Coronary artery (tissue), 2 donors: ENCODE results near the gene ATXN1.

Source experiments
- DNase-seq: peaks from one replicate; pipeline ENCODE4 v3.0.0-alpha.2; 2017; ENCODE audit warnings: low spot score
- H3K27ac ChIP-seq, 2 donors: fragments of 200-600 bp; sonication (generic); one replicate each; pipeline ENCODE4 v1.5.1; 2016 to 2019
- H3K4me3 ChIP-seq: fragments of 200-600 bp; sonication (generic); 2 replicates; pipeline ENCODE4 v1.5.1; 2016; ENCODE audit warnings: mild to moderate bottlenecking, moderate library complexity
- TF ChIP-seq, protein P1 (sequence below): fragments of 200-600 bp; sonication (generic); IDR thresholded peaks from one replicate; pipeline ENCODE4 v1.5.1; 2019; ENCODE audit warnings: antibody characterized with exemption

Gene ATXN1

DNA sequence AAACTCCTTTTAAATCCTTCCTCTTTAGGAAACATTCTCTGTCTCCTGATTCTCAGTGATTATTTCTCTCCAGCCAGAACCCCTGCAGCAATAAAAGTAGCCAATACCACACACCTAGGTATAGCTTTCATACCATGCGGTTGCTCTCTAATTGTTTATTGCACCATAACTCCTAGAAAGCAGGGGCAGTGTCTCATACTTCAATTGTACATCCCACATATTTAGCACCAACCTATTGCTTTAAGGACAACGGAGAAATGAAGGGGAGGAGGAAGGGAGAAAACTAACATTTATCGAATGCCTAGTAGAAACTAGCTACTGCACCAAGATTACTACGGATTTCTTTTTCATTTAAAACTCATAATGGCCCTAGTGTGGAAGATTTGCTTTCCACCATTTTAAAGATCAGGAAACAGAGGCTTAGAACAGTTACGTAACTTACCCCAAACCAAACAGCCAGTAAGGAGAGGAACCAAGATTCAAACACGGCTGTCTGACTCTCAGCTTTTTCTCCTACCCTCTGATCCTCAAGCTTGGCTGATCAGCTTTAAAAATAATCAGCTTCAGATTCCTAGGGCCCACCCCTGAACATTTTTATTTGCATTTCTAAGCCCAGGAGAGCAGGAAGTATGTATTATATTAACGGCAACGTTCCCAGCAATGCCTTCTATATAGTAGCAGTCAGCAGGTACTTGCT is 43.4 kb upstream of the ATXN1 start:
- no peak for DNase-seq
- H3K4me3 ChIP-seq: no peak overlapping the region
- H3K27ac ChIP-seq: no peak overlapping the region
- TF ChIP-seq, protein P1, sequence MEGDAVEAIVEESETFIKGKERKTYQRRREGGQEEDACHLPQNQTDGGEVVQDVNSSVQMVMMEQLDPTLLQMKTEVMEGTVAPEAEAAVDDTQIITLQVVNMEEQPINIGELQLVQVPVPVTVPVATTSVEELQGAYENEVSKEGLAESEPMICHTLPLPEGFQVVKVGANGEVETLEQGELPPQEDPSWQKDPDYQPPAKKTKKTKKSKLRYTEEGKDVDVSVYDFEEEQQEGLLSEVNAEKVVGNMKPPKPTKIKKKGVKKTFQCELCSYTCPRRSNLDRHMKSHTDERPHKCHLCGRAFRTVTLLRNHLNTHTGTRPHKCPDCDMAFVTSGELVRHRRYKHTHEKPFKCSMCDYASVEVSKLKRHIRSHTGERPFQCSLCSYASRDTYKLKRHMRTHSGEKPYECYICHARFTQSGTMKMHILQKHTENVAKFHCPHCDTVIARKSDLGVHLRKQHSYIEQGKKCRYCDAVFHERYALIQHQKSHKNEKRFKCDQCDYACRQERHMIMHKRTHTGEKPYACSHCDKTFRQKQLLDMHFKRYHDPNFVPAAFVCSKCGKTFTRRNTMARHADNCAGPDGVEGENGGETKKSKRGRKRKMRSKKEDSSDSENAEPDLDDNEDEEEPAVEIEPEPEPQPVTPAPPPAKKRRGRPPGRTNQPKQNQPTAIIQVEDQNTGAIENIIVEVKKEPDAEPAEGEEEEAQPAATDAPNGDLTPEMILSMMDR: no peak

GRCh38 chr6:16803294-16804200 is 42.3 kb upstream of the ATXN1 start:
- DNase-seq: no peak
- TF ChIP-seq, protein P1: no peak
- Histone ChIP-seq H3K27ac (peak overlapping the region in 1 of 2 donors; percentile 9), H3K4me3 (peak overlapping the region; percentile 55)

DNA sequence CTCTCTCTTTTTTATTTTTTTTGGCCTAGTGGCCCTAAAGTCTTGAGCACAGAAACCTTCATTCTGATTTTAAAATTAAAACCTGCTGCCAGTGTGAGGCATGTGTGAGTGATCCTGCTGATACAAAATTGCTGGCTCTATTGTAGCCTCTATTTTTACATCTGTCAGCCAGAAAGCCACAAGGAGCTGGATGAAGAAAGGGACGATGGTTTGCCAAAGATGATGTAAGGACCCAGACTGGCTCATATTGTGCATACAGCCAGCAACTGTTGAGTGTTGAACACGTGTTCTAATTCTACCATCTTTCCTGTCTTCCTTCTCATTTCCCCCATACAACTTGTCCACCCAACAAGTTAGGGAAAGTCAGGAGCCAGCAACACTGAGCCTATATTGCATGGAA is 40.8 kb upstream of the ATXN1 start:
- TF ChIP-seq, protein P1: no peak
- Histone ChIP-seq H3K27ac (no peak overlapping the region), H3K4me3 (no peak overlapping the region)
- DNase-seq: no peak

DNA sequence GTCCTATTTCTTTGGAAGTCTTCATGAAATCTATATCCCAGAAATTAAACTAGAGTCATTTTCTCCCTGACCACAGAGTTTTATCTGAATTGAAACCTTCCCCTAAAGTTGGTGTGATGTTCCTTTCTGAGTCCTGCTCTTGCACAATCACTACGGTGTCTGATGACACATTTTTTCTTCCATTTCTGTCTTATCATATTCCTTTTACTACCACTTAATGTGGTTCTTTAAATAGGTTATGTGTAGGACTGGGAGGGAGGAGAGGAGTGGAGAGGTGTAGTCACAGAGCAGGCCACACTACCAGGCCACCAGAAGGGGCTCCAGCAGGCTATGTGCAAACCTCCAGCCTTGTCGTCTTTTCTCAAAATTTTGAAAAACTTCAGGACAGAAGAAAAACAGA is 39.7 kb upstream of the ATXN1 start:
- no peak for DNase-seq
- no peak overlapping the region for H3K4me3 ChIP-seq
- no peak overlapping the region for H3K27ac ChIP-seq
- TF ChIP-seq, protein P1: no peak

DNA sequence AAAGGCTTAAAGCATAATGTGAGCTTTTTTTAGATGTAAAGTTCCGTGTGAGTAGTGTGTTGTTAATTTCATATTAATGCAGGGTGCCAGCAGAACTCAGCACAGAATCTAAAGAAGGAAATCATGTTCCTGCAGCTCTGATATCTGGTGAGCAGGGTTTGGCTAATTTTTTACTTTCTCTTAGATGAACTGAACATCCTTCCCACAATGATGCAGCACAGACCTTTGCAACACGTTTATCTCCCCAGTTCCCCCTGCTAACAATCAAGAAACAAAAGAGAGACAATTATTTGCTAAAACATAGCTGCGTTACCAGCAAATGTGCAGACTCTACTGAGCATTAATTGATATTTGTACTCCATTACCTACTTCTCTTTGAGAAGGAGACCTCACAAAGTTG is 39.1 kb upstream of the ATXN1 start:
- TF ChIP-seq, protein P1: no peak
- H3K4me3 ChIP-seq: no peak overlapping the region
- H3K27ac ChIP-seq: no peak overlapping the region
- no peak for DNase-seq

GRCh38 chr6:16799279-16800193 is 38.3 kb upstream of the ATXN1 start:
- TF ChIP-seq, protein P1: no peak
- DNase-seq: no peak
- no peak overlapping the region for H3K4me3 ChIP-seq
- no peak overlapping the region for H3K27ac ChIP-seq
